Panc1 (cell line): Measurements from ENCODE around the gene EIF6. TPM values are rescaled to one million over a fixed set of nuclear protein-coding genes. Genes with fewer than 3 reads are reported as not detected.
A peak's percentile ranks its signal among the peaks of the same experiment; 100 is the strongest.

Experiments used
- ATAC-seq: fragments of 200-7000 bp; cut with Tn5 transposase; 2 replicates; pipeline ENCODE4 v1.9.1; 2020; ENCODE audit warnings: mild to moderate bottlenecking, moderate library complexity
- BruUV-seq: library from RNA; stranded (reverse); fragments of 400-500 nt; replicated peaks from 2 replicates; lab custom pipeline; 2021; lab: Mats Ljungman, UMichigan
- CTCF ChIA-PET: fragments of 300-600 bp; sonication (Branson Sonifier 250); formaldehyde crosslinking; loops from one replicate; lab custom pipeline; 2022; ENCODE audit warnings: antibody characterized with exemption; lab: Charles Lee
- POLR2A ChIA-PET: fragments of 300-600 bp; sonication (Branson Sonifier 250); formaldehyde crosslinking; loops from one replicate; lab custom pipeline; 2022; ENCODE audit warnings: antibody characterized with exemption; lab: Charles Lee
- DNase-seq: peaks from one replicate; pipeline ENCODE4 v3.0.0-alpha.2; 2010; ENCODE audit warnings: low read depth, low spot score
- H3K27ac ChIP-seq: 2 replicates; pipeline ENCODE4 v1.5.1; 2011; ENCODE audit warnings: mild to moderate bottlenecking, low read length, inconsistent platforms
- H3K27me3 ChIP-seq: fragments of 200-500 bp; sonication (Bioruptor generic); 2 replicates; pipeline ENCODE4 v1.6.0; 2014; ENCODE audit warnings: low read length, inconsistent platforms; ENCODE audit not compliant: control insufficient read depth, insufficient read depth
- H3K36me3 ChIP-seq: fragments of 200-500 bp; sonication (Bioruptor generic); 2 replicates; pipeline ENCODE4 v1.5.1; 2014; ENCODE audit warnings: inconsistent platforms, mild to moderate bottlenecking, low read length, moderate library complexity; ENCODE audit not compliant: control insufficient read depth, insufficient read depth
- H3K4me1 ChIP-seq: 2 replicates; pipeline ENCODE4 v1.5.1; 2011; ENCODE audit warnings: inconsistent platforms, mild to moderate bottlenecking, low read length, moderate library complexity; ENCODE audit not compliant: control insufficient read depth, insufficient read depth
- H3K4me3 ChIP-seq, 2 experiments: 2 replicates each; pipeline ENCODE4 v1.5.1; 2011 to 2012; ENCODE audit warnings: low read depth in 2 of 2, low read length in 2 of 2, mild to moderate bottlenecking in 2 of 2, inconsistent platforms in 1 of 2, moderate library complexity in 1 of 2
- H3K9me3 ChIP-seq: fragments of 200-500 bp; sonication (Bioruptor generic); 2 replicates; pipeline ENCODE4 v1.5.1; 2014; ENCODE audit warnings: low read depth, mild to moderate bottlenecking, inconsistent platforms, low read length, moderate library complexity; ENCODE audit not compliant: control insufficient read depth, insufficient read depth
- CTCF ChIP-seq: fragments of 450-650 bp; IDR thresholded peaks from 2 replicates; pipeline ENCODE4 v1.5.1; 2017; ENCODE audit warnings: mild to moderate bottlenecking
- POLR2AphosphoS5 ChIP-seq: IDR thresholded peaks from 2 replicates; pipeline ENCODE4 v1.6.1; 2012; ENCODE audit warnings: mild to moderate bottlenecking, low read depth, low read length, moderate library complexity
- REST ChIP-seq, 2 experiments: IDR thresholded peaks; 2 replicates each; pipeline ENCODE4 v1.6.1; 2011 to 2012; ENCODE audit warnings: low read depth in 2 of 2, control low read depth in 1 of 2, low read length in 1 of 2, mild to moderate bottlenecking in 1 of 2, moderate library complexity in 1 of 2; ENCODE audit not compliant: insufficient read depth in 1 of 2
- SIN3A ChIP-seq: IDR thresholded peaks from 2 replicates; pipeline ENCODE4 v1.6.1; 2012; ENCODE audit warnings: low read depth, mild to moderate bottlenecking, low read length, moderate library complexity, borderline replicate concordance; ENCODE audit not compliant: insufficient read depth
- TCF7L2 ChIP-seq: IDR thresholded peaks from 2 replicates; pipeline ENCODE4 v1.6.1; 2011; ENCODE audit warnings: mild to moderate bottlenecking, low read depth, low read length, inconsistent platforms
- in situ Hi-C: cut with HindIII; loops from 2 replicates; pipeline ENCODE4 v1.10.0; 2016; ENCODE audit warnings: low sequenced_read_pairs, low pct_unique_long_range_greater_than_20kb
- intact Hi-C: fragments of 100-400 bp; cut with micrococcal nuclease; formaldehyde crosslinking; loops from one replicate; pipeline ENCODE4 v1.10.0; 2022; ENCODE audit not compliant: unreplicated experiment
- total RNA-seq: library from RNA; stranded (reverse); gene quantifications from one replicate; pipeline ENCODE4 v1.2.1, GENCODE V29; 2021; ENCODE audit not compliant: unreplicated experiment

Gene EIF6
- total RNA-seq, 1 experiment from 2014 or later, result 258 TPM

GRCh38 chr20:35300469-35301262 lies 16.1 kb upstream of the EIF6 start:
- BruUV-seq, result no TSS peak
- ATAC-seq (no peak), DNase-seq (no peak)
- POLR2A ChIA-PET, result no interaction called here
- TF ChIP-seq REST (IDR thresholded peaks at IDR 0.05; ENCODE audit: insufficient read depth in 1 of 2, low read depth in 2 of 2, low read length in 1 of 2), result no peak
- intact Hi-C loops (loop anchor here (5.0 kb wide), 1 partner anchor 147 kb away; no protein-coding TSS in a partner anchor), in situ Hi-C loops (no loop called here)
- H3K4me1 ChIP-seq, result peaks cover 42% of the 10 kb centered on the region
- H3K4me3 ChIP-seq, result no peak overlapping the region
- H3K27me3 ChIP-seq, result no peaks in the 10 kb centered on the region
- no peaks in the 10 kb centered on the region for H3K9me3 ChIP-seq
- peak overlapping the region; percentile 97; the same call in 1 of the 2 replicates for H3K27ac ChIP-seq
- CTCF ChIA-PET, result no interaction called here
- H3K36me3 ChIP-seq, result no peaks in the 10 kb centered on the region; the same call in 1 of the 2 replicates

GRCh38 chr20:35299780-35300179 lies 15.2 kb upstream of the EIF6 start:
- CTCF ChIA-PET, result no interaction called here
- in situ Hi-C loops, result no loop called here
- BruUV-seq, result no TSS peak
- Histone ChIP-seq H3K4me1 (peaks cover 33% of the 10 kb centered on the region), H3K27ac (peak overlapping the region; percentile 1; the same call in 1 of the 2 replicates), H3K4me3 (no peak overlapping the region), H3K36me3 (no peaks in the 10 kb centered on the region; the same call in 1 of the 2 replicates), H3K27me3 (no peaks in the 10 kb centered on the region), H3K9me3 (no peaks in the 10 kb centered on the region)
- ATAC-seq (no peak), DNase-seq (no peak)
- intact Hi-C loops, result loop anchor here (5.0 kb wide), 1 partner anchor 148 kb away; no protein-coding TSS in a partner anchor
- POLR2A ChIA-PET, result interaction anchor here (0.6 kb wide), 1 partner anchor 470 kb away, joined by 3 read pairs; no protein-coding TSS in a partner anchor
- TF ChIP-seq SIN3A (no peak), POLR2AphosphoS5 (no peak), REST (IDR thresholded peaks at IDR 0.05; ENCODE audit: insufficient read depth in 1 of 2, low read depth in 2 of 2, low read length in 1 of 2) (no peak), TCF7L2 (no peak), CTCF (no peak)
